H1 (cell line): Measurements from ENCODE around the gene IDE. TPM values are rescaled to one million over a fixed set of nuclear protein-coding genes. Genes with fewer than 3 reads are reported as not detected.

Source experiments
- CTCF ChIA-PET: fragments of 300-600 bp; sonication (Branson Sonifier 250); formaldehyde crosslinking; loops from one replicate; lab custom pipeline; 2021; ENCODE audit not compliant: partially characterized antibody; lab: Charles Lee
- POLR2A ChIA-PET: fragments of 300-600 bp; sonication (Branson Sonifier 250); formaldehyde crosslinking; loops from one replicate; lab custom pipeline; 2021; ENCODE audit warnings: inconsistent platforms; ENCODE audit not compliant: partially characterized antibody; lab: Charles Lee
- DNase-seq, 2 experiments: peaks; one replicate each; pipeline versions ENCODE4 v3.0.0 to v3.0.0-alpha.2; 2010 to 2022; ENCODE audit warnings: low spot score in 2 of 2, low read depth in 1 of 2, mixed read lengths in 1 of 2
- FAIRE-seq: peaks from 2 replicates; lab custom pipeline; 2011; peaks lifted over from hg19 to GRCh38; lab: Jason Lieb, UNC
- H2AFZ ChIP-seq: 2 replicates; pipeline ENCODE4 v1.8.1; 2012; ENCODE audit warnings: low read length, inconsistent platforms
- H2AK5ac ChIP-seq: 2 replicates; pipeline ENCODE4 v1.6.1; 2013; ENCODE audit warnings: low read depth, low read length
- H2BK120ac ChIP-seq: replicated peaks from 2 replicates; pipeline ENCODE3; 2013; ENCODE audit warnings: low read depth, low read length, inconsistent platforms
- H2BK12ac ChIP-seq: 2 replicates; pipeline ENCODE4 v1.6.1; 2013; ENCODE audit warnings: low read depth, low read length
- H2BK15ac ChIP-seq: 2 replicates; pipeline ENCODE4 v1.6.1; 2013; ENCODE audit warnings: low read length
- H2BK20ac ChIP-seq: 2 replicates; pipeline ENCODE4 v1.6.1; 2013; ENCODE audit warnings: low read length
- H2BK5ac ChIP-seq: 2 replicates; pipeline ENCODE4 v1.6.1; 2013; ENCODE audit warnings: low read depth, low read length
- H3K14ac ChIP-seq: 2 replicates; pipeline ENCODE4 v1.6.1; 2013; ENCODE audit warnings: inconsistent platforms; ENCODE audit not compliant: insufficient read length
- H3K18ac ChIP-seq: 2 replicates; pipeline ENCODE4 v1.6.1; 2013; ENCODE audit warnings: low read length; ENCODE audit errors: extremely low read depth
- H3K23ac ChIP-seq: 2 replicates; pipeline ENCODE4 v1.6.1; 2013; ENCODE audit warnings: inconsistent platforms; ENCODE audit not compliant: insufficient read length
- H3K23me2 ChIP-seq: 2 replicates; pipeline ENCODE4 v1.6.1; 2013; ENCODE audit warnings: low read depth, low read length
- H3K27ac ChIP-seq: 2 replicates; pipeline ENCODE4 v1.6.1; 2011; ENCODE audit warnings: low read depth, low read length, inconsistent platforms
- H3K27me3 ChIP-seq, 4 experiments: replicated peaks in 1 of 4; 1 replicate in 1 of 4; 2 replicates in 3 of 4; pipeline versions ENCODE4 v1.6.1 to v1.8.1; 2011 to 2013; ENCODE audit warnings: low read length in 3 of 4, mild to moderate bottlenecking in 3 of 4, inconsistent platforms in 2 of 4, mixed read lengths in 2 of 4, moderate library complexity in 1 of 4; ENCODE audit not compliant: control insufficient read depth in 3 of 4, insufficient read depth in 3 of 4; ENCODE audit errors: extremely low read depth in 1 of 4
- H3K36me3 ChIP-seq, 4 experiments: 2 replicates each; pipeline versions ENCODE4 v1.6.1 to v1.8.1; 2011 to 2013; ENCODE audit warnings: mild to moderate bottlenecking in 4 of 4, low read length in 3 of 4, moderate library complexity in 2 of 4, control low read depth in 1 of 4, inconsistent platforms in 1 of 4; ENCODE audit not compliant: insufficient read depth in 4 of 4, control insufficient read depth in 2 of 4
- H3K4ac ChIP-seq: replicated peaks from 2 replicates; pipeline ENCODE3; 2013; ENCODE audit warnings: low read length, low read depth, mixed read lengths, inconsistent platforms; ENCODE audit not compliant: insufficient read length
- H3K4me1 ChIP-seq, 4 experiments: replicated peaks in 1 of 4; 1 replicate in 1 of 4; 2 replicates in 3 of 4; pipeline versions ENCODE4 v1.6.1 to v1.8.1; 2011 to 2013; ENCODE audit warnings: low read length in 3 of 4, inconsistent platforms in 2 of 4, mixed read lengths in 1 of 4; ENCODE audit not compliant: insufficient read depth in 4 of 4, control insufficient read depth in 3 of 4
- H3K4me2 ChIP-seq, 2 experiments: 2 replicates each; pipeline versions ENCODE4 v1.6.1 to v1.8.1; 2011 to 2013; ENCODE audit warnings: low read depth in 2 of 2, low read length in 2 of 2, control low read depth in 1 of 2, inconsistent platforms in 1 of 2, mild to moderate bottlenecking in 1 of 2; ENCODE audit not compliant: insufficient read depth in 1 of 2
- H3K4me3 ChIP-seq, 4 experiments: fragments of 200-600, 300-600 bp in 1 of 4; sonication (generic), shearing (Covaris generic), sonication (Bioruptor Twin) in 1 of 4; 2 replicates each; pipeline versions ENCODE4 v1.5.1 to v1.8.1; 2011 to 2016; ENCODE audit warnings: low read length in 4 of 4, low read depth in 3 of 4, control low read depth in 2 of 4, inconsistent platforms in 2 of 4, mild to moderate bottlenecking in 2 of 4, mixed read lengths in 1 of 4, moderate library complexity in 1 of 4; ENCODE audit not compliant: insufficient read depth in 2 of 4; ENCODE audit errors: extremely low read depth in 1 of 4
- H3K56ac ChIP-seq: replicated peaks from 2 replicates; pipeline ENCODE3; 2013; ENCODE audit warnings: low read depth, mild to moderate bottlenecking, mixed read lengths, low read length, inconsistent platforms; ENCODE audit not compliant: insufficient read length
- H3K79me1 ChIP-seq: 2 replicates; pipeline ENCODE4 v1.6.1; 2013; ENCODE audit warnings: low read depth, low read length, control low read depth
- H3K79me2 ChIP-seq, 2 experiments: 2 replicates each; pipeline versions ENCODE4 v1.6.1 to v1.8.1; 2012 to 2013; ENCODE audit warnings: low read length in 2 of 2, mild to moderate bottlenecking in 2 of 2, inconsistent platforms in 1 of 2; ENCODE audit not compliant: insufficient read depth in 2 of 2, control insufficient read depth in 1 of 2
- H3K9ac ChIP-seq, 4 experiments: replicated peaks in 1 of 4; 1 replicate in 1 of 4; 2 replicates in 3 of 4; pipeline versions ENCODE4 v1.6.1 to v1.8.1; 2011 to 2013; ENCODE audit warnings: low read depth in 3 of 4, low read length in 3 of 4, control low read depth in 2 of 4, mild to moderate bottlenecking in 2 of 4, moderate library complexity in 2 of 4, inconsistent platforms in 1 of 4; ENCODE audit errors: extremely low read depth in 1 of 4
- H3K9me3 ChIP-seq, 2 experiments: 2 replicates each; pipeline versions ENCODE4 v1.6.1 to v1.8.1; 2012 to 2013; ENCODE audit warnings: mild to moderate bottlenecking in 2 of 2, moderate library complexity in 2 of 2, control low read depth in 1 of 2, inconsistent platforms in 1 of 2, low read depth in 1 of 2, low read length in 1 of 2, mixed read lengths in 1 of 2; ENCODE audit not compliant: insufficient read depth in 2 of 2
- H4K20me1 ChIP-seq, 2 experiments: replicated peaks in 1 of 2; 2 replicates each; pipeline versions ENCODE3 to v1.8.1; 2011 to 2013; ENCODE audit warnings: inconsistent platforms in 2 of 2, low read length in 2 of 2, mild to moderate bottlenecking in 1 of 2; ENCODE audit not compliant: insufficient read depth in 2 of 2, control insufficient read depth in 1 of 2
- H4K5ac ChIP-seq: 2 replicates; pipeline ENCODE4 v1.6.1; 2013; ENCODE audit warnings: low read length, low read depth, mixed read lengths, inconsistent platforms; ENCODE audit not compliant: insufficient read length
- H4K8ac ChIP-seq: 2 replicates; pipeline ENCODE4 v1.8.0; 2013; ENCODE audit warnings: mild to moderate bottlenecking, moderate library complexity, low read length, inconsistent platforms; ENCODE audit not compliant: insufficient read depth; ENCODE audit errors: extremely low read depth
- H4K91ac ChIP-seq: replicated peaks from 2 replicates; pipeline ENCODE3; 2013; ENCODE audit warnings: low read length, mixed read lengths, inconsistent platforms; ENCODE audit not compliant: insufficient read length
- ASH2L ChIP-seq: fragments of 200-600, 300-600 bp; sonication (generic); IDR thresholded peaks from one replicate; pipeline ENCODE4 v1.7.1; 2017; ENCODE audit warnings: low read length
- CREB1 ChIP-seq: IDR thresholded peaks from 2 replicates; pipeline ENCODE4 v1.6.1; 2012; ENCODE audit warnings: inconsistent platforms
- JUN ChIP-seq: IDR thresholded peaks from 2 replicates; pipeline ENCODE4 v1.6.1; 2011; ENCODE audit warnings: low read depth, mild to moderate bottlenecking, improper control_type of control experiment, low read length
- MAFK ChIP-seq: IDR thresholded peaks from 2 replicates; pipeline ENCODE4 v1.6.1; 2012; ENCODE audit warnings: low read depth, mild to moderate bottlenecking, improper control_type of control experiment, low read length
- polyA plus RNA-seq, 7 experiments: library from polyadenylated mRNA; depleted of rRNA in 3 of 7; stranded (reverse) in 5 of 7; unstranded in 2 of 7; fragments of >200 nt in 5 of 7; fragments of 200-250 nt in 2 of 7; gene quantifications; 1 replicate in 5 of 7; 2 replicates in 1 of 7; 4 replicates in 1 of 7; pipeline versions ENCODE4 v1.2.1 to v1.2.3, GENCODE V29; 2011 to 2013; ENCODE audit warnings: missing spikeins in 2 of 7, mixed read lengths in 2 of 7
- total RNA-seq: library from RNA; stranded (reverse); fragmentation: NEBNext Ultra II Directional; extraction: Animal tissue kit (Norgen Biotek cat#: 25700); gene quantifications from 2 replicates; pipeline ENCODE4 v1.2.1, GENCODE V29; 2021

Gene IDE
- total and polyA plus RNA-seq, 2 of the 8 experiments (the other 6 are each of a cell fraction or from before 2014, with no cell fraction given) = 12.7 to 52.7 TPM

DNA sequence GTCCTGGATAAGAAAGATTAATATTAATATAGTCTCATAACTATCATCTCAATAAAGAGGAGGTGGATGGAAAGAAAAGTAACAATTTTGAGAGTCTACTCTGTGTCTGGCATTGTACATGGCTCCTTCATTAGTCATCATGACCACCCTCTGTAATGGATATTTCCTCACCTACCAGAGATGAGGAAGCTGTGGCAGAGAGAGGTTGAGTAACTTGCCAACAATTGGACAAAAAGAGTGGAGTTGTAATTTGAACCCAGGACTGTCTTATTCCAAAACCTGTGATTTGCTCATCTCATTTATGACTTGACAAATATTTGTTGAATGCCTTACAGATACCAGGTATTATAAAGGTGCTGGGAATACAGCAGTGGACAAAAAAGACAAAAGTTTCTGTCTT lies 2.1 kb upstream of the IDE start:
- no peak overlapping the region for H3K56ac ChIP-seq
- H3K23ac ChIP-seq = no peak overlapping the region
- H4K91ac ChIP-seq = no peak overlapping the region
- H2BK15ac ChIP-seq = no peak overlapping the region
- H3K79me2 ChIP-seq = peaks cover 0 to 22% of the 10 kb centered on the region in 2 experiments; a peak in 2 of 4 replicates
- H3K27me3 ChIP-seq = no peaks in the 10 kb centered on the region
- H3K14ac ChIP-seq = no peak overlapping the region
- H3K36me3 ChIP-seq = no peaks in the 10 kb centered on the region
- peaks cover 1 to 4% of the 10 kb centered on the region in 2 experiments for H4K20me1 ChIP-seq
- H3K4me2 ChIP-seq = no peak overlapping the region
- no peak overlapping the region for H3K27ac ChIP-seq
- H2BK12ac ChIP-seq = no peak overlapping the region
- CTCF ChIA-PET = interaction anchor here (0.6 to 8.0 kb wide), 4 partner anchors 13 to 1781 kb away, joined by 3 to 51 read pairs (median 16); no protein-coding TSS in a partner anchor
- TF ChIP-seq CREB1 (no peak), ASH2L (no peak), MAFK (no peak), JUN (no peak)
- no peak for FAIRE-seq
- H3K4ac ChIP-seq = no peak overlapping the region
- no peak overlapping the region for H4K5ac ChIP-seq
- H2BK5ac ChIP-seq = no peak overlapping the region
- no peak overlapping the region for H3K18ac ChIP-seq
- H2AFZ ChIP-seq = no peak overlapping the region
- peaks cover 5% of the 10 kb centered on the region; the same call in 1 of the 2 replicates for H3K23me2 ChIP-seq
- no peak overlapping the region for H4K8ac ChIP-seq
- no peak overlapping the region for H2BK20ac ChIP-seq
- H3K9ac ChIP-seq = no peak overlapping the region
- peaks cover 2 to 8% (median 3%) of the 10 kb centered on the region in 4 experiments; a peak in 4 of 7 replicates for H3K4me1 ChIP-seq
- no peak overlapping the region for H2BK120ac ChIP-seq
- H2AK5ac ChIP-seq = no peak overlapping the region
- H3K79me1 ChIP-seq = peaks cover 5% of the 10 kb centered on the region; the same call in 1 of the 2 replicates
- H3K9me3 ChIP-seq = no peaks in the 10 kb centered on the region
- no peak overlapping the region for H3K4me3 ChIP-seq
- POLR2A ChIA-PET = interaction anchor here (4.3 kb wide), 1 partner anchor 57 kb away, joined by 21 read pairs; no protein-coding TSS in a partner anchor
- DNase-seq = no peak
